Activated CD4-positive, alpha-beta T cell treated with anti-CD3 and anti-CD28 coated beads for 1 hour (primary cell): Measurements from ENCODE around the gene CASD1.

Experiments used
- DNase-seq: peaks from one replicate; pipeline ENCODE4 v3.0.0-alpha.2; 2020

CASD1 gene

GRCh38 chr7:94588075-94588474 is 78.5 kb downstream of the CASD1 start:
- no peak for DNase-seq

GRCh38 chr7:94590526-94591162 is 81.0 kb downstream of the CASD1 start:
- DNase-seq = no peak

- no peak for DNase-seq
These were observed 81.6 kb downstream of the CASD1 start for GRCh38 chr7:94591176-94591575.

- DNase-seq = no peak
These were observed 85.3 kb downstream of the CASD1 start for GRCh38 chr7:94594882-94595281.

- no peak for DNase-seq
These were observed 86.1 kb downstream of the CASD1 start for GRCh38 chr7:94595717-94596116.

- no peak for DNase-seq
These were observed 90.7 kb downstream of the CASD1 start for GRCh38 chr7:94600267-94600666.

GRCh38 chr7:94602181-94602580 is 92.6 kb downstream of the CASD1 start:
- no peak for DNase-seq

- no peak for DNase-seq
These were observed 95.4 kb downstream of the CASD1 start for GRCh38 chr7:94605031-94605430.
